ENCODE results near the gene DCLRE1B. TPM values are rescaled to one million over a fixed set of nuclear protein-coding genes. Genes with fewer than 3 reads are reported as not detected.

The DCLRE1B gene
- total RNA-seq, 1 donor from 2014 or later = 11.8 TPM

- no peak for DNase-seq (ENCODE audit: low spot score)
- TF ChIP-seq CTCF (IDR thresholded peaks at IDR 0.05; ENCODE audit: unreplicated experiment) = no peak
- Mint-ChIP-seq H3K4me3 (ENCODE audit: unreplicated experiment) (no peak overlapping the region), H3K36me3 (ENCODE audit: low read depth, unreplicated experiment) (no peaks in the 10 kb centered on the region), H3K9me3 (ENCODE audit: unreplicated experiment) (no peaks in the 10 kb centered on the region), H3K27ac (ENCODE audit: unreplicated experiment) (no peak overlapping the region), H3K27me3 (ENCODE audit: unreplicated experiment) (no peaks in the 10 kb centered on the region), H3K4me1 (ENCODE audit: unreplicated experiment) (no peaks in the 10 kb centered on the region)
Observed at GRCh38 chr1:113874012-113874879, 30.9 kb upstream of the DCLRE1B start.

DNA sequence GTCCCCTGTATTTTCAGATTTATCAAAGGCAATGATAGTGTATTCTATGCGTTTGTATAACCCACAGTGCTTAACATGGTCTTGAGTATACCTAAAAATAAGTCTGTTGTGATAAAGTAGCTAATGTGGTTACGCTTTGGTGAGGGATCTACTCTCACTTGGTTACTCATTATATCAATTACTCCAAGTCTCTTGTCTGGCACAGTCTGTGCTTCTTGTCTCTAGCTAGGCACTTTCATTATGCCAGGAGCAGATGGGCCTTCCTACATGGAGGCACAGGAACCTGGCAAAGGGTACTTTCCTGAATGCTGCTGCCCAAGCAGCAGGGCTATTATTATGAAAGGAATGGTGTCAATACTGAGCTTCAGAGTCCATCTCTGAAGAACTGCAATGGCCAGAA lies 29.4 kb upstream of the DCLRE1B start:
- Mint-ChIP-seq H3K9me3 (ENCODE audit: unreplicated experiment) (no peaks in the 10 kb centered on the region), H3K27ac (ENCODE audit: unreplicated experiment) (no peak overlapping the region), H3K4me3 (ENCODE audit: unreplicated experiment) (no peak overlapping the region)

GRCh38 chr1:113876176-113876575 lies 28.9 kb upstream of the DCLRE1B start:
- no peak for TF ChIP-seq CTCF (IDR thresholded peaks at IDR 0.05; ENCODE audit: unreplicated experiment)
- Mint-ChIP-seq H3K4me3 (ENCODE audit: unreplicated experiment) (no peak overlapping the region), H3K36me3 (ENCODE audit: low read depth, unreplicated experiment) (no peaks in the 10 kb centered on the region)

More for the DNA sequence above, 29.4 kb upstream of the DCLRE1B start:
- no peak for DNase-seq (ENCODE audit: low spot score)
- H3K4me1 Mint-ChIP-seq (ENCODE audit: unreplicated experiment) = peaks cover 6% of the 10 kb centered on the region
- H3K27me3 Mint-ChIP-seq (ENCODE audit: unreplicated experiment) = no peaks in the 10 kb centered on the region
- no peak for TF ChIP-seq CTCF (IDR thresholded peaks at IDR 0.05; ENCODE audit: unreplicated experiment)
- H3K36me3 Mint-ChIP-seq (ENCODE audit: low read depth, unreplicated experiment) = no peaks in the 10 kb centered on the region

GRCh38 chr1:113879739-113880038 lies 25.4 kb upstream of the DCLRE1B start:
- no peaks in the 10 kb centered on the region for H3K27me3 Mint-ChIP-seq (ENCODE audit: unreplicated experiment)
- TF ChIP-seq CTCF (IDR thresholded peaks at IDR 0.05; ENCODE audit: unreplicated experiment) = no peak

More at GRCh38 chr1:113876176-113876575, 28.9 kb upstream of the DCLRE1B start:
- H3K27ac Mint-ChIP-seq (ENCODE audit: unreplicated experiment) = no peak overlapping the region
- H3K4me1 Mint-ChIP-seq (ENCODE audit: unreplicated experiment) = peaks cover 11% of the 10 kb centered on the region
- no peak for DNase-seq (ENCODE audit: low spot score)
- no peaks in the 10 kb centered on the region for H3K9me3 Mint-ChIP-seq (ENCODE audit: unreplicated experiment)
- no peaks in the 10 kb centered on the region for H3K27me3 Mint-ChIP-seq (ENCODE audit: unreplicated experiment)

DNA sequence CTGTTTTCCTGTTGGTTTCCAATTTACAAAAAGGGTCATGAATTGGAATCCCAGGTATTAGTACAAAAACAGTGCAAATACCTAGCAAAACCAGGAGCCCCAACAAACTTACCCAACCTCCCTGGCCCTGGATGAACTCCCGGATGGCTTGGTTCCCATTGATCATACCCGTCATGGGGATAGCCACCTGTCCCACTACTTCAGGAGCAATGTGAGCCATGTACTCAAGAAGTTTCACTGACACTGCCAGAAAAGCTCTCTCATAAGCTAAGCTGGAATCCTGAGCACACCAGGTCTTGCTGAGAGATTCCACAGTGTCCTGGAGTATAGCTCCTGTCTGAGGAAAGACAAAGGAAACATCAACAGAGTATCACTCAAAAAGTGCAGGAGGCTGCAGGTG lies 23.5 kb upstream of the DCLRE1B start:
- Mint-ChIP-seq H3K4me3 (ENCODE audit: unreplicated experiment) (no peak overlapping the region), H3K27ac (ENCODE audit: unreplicated experiment) (no peak overlapping the region), H3K4me1 (ENCODE audit: unreplicated experiment) (peaks cover 14% of the 10 kb centered on the region), H3K9me3 (ENCODE audit: unreplicated experiment) (no peaks in the 10 kb centered on the region), H3K36me3 (ENCODE audit: low read depth, unreplicated experiment) (no peaks in the 10 kb centered on the region), H3K27me3 (ENCODE audit: unreplicated experiment) (no peaks in the 10 kb centered on the region)
- TF ChIP-seq CTCF (IDR thresholded peaks at IDR 0.05; ENCODE audit: unreplicated experiment) = no peak
- DNase-seq (ENCODE audit: low spot score) = no peak

More at GRCh38 chr1:113879739-113880038, 25.4 kb upstream of the DCLRE1B start:
- Mint-ChIP-seq H3K9me3 (ENCODE audit: unreplicated experiment) (no peaks in the 10 kb centered on the region), H3K36me3 (ENCODE audit: low read depth, unreplicated experiment) (no peaks in the 10 kb centered on the region), H3K4me1 (ENCODE audit: unreplicated experiment) (peaks cover 14% of the 10 kb centered on the region), H3K4me3 (ENCODE audit: unreplicated experiment) (no peak overlapping the region), H3K27ac (ENCODE audit: unreplicated experiment) (no peak overlapping the region)
- DNase-seq (ENCODE audit: low spot score) = no peak
